AG10803 (cell line): Measurements from ENCODE around the gene MRPS5.

Source experiments
- DNase-seq: peaks from one replicate; pipeline ENCODE4 v3.0.0; 2010; ENCODE audit warnings: low read depth
- H3K4me3 ChIP-seq: 2 replicates; pipeline ENCODE4 v1.5.1; 2011; ENCODE audit warnings: mild to moderate bottlenecking, low read length, control low read depth
- CTCF ChIP-seq: conservative IDR thresholded peaks from 2 replicates; pipeline ENCODE4 v1.5.1; 2011; ENCODE audit warnings: mild to moderate bottlenecking, low read length, control low read depth, inconsistent platforms

The MRPS5 gene

GRCh38 chr2:95075440-95076132 lies 46.0 kb downstream of the MRPS5 start:
- no peak for TF ChIP-seq CTCF
- H3K4me3 ChIP-seq = no peak overlapping the region
- DNase-seq = no peak

- no peak for TF ChIP-seq CTCF
- no peak for DNase-seq
- no peak overlapping the region for H3K4me3 ChIP-seq
Measured at GRCh38 chr2:95074663-95075439, 46.8 kb downstream of the MRPS5 start.

- no peak for TF ChIP-seq CTCF
- no peak for DNase-seq
- H3K4me3 ChIP-seq = no peak overlapping the region
Measured at GRCh38 chr2:95073856-95074662, 47.5 kb downstream of the MRPS5 start.

- TF ChIP-seq CTCF = no peak
- no peak for DNase-seq
- no peak overlapping the region for H3K4me3 ChIP-seq
Measured at GRCh38 chr2:95072424-95072823, 49.2 kb downstream of the MRPS5 start.

- no peak for DNase-seq
- no peak for TF ChIP-seq CTCF
- no peak overlapping the region for H3K4me3 ChIP-seq
Measured at GRCh38 chr2:95071856-95072255, 49.8 kb downstream of the MRPS5 start.

GRCh38 chr2:95069465-95069864 lies 52.1 kb downstream of the MRPS5 start:
- no peak for DNase-seq
- no peak for TF ChIP-seq CTCF
- no peak overlapping the region for H3K4me3 ChIP-seq
